Parathyroid adenoma (tissue), 2 donors: Measurements from ENCODE around the gene TBC1D22A.

Experiments used
- H2AFZ ChIP-seq: fragments of 300-600 bp; sonication (generic); one replicate; pipeline ENCODE4 v1.7.0; 2017; ENCODE audit warnings: antibody characterized with exemption, mild to moderate bottlenecking
- H3K27ac ChIP-seq: fragments of 300-600 bp; sonication (generic); one replicate; pipeline ENCODE4 v1.7.0; 2017
- H3K27me3 ChIP-seq: fragments of 300-600 bp; sonication (generic); one replicate; pipeline ENCODE4 v1.7.0; 2017; ENCODE audit warnings: low read length; ENCODE audit not compliant: control insufficient read depth, insufficient read depth
- H3K36me3 ChIP-seq: fragments of 300-600 bp; sonication (generic); one replicate; pipeline ENCODE4 v1.7.0; 2017; ENCODE audit warnings: low read length; ENCODE audit not compliant: control insufficient read depth, insufficient read depth
- H3K4me1 ChIP-seq: fragments of 300-600 bp; sonication (generic); one replicate; pipeline ENCODE4 v1.7.0; 2017; ENCODE audit warnings: control low read depth
- H3K4me2 ChIP-seq: fragments of 300-600 bp; sonication (generic); one replicate; pipeline ENCODE4 v1.7.0; 2017; ENCODE audit warnings: low read length
- H3K4me3 ChIP-seq: fragments of 300-600 bp; sonication (generic); one replicate; pipeline ENCODE4 v1.7.0; 2017; ENCODE audit warnings: low read depth, low read length
- H3K79me2 ChIP-seq: fragments of 300-600 bp; sonication (generic); one replicate; pipeline ENCODE4 v1.7.0; 2017; ENCODE audit warnings: control low read depth
- H3K9ac ChIP-seq: fragments of 300-600 bp; sonication (generic); one replicate; pipeline ENCODE4 v1.7.0; 2017; ENCODE audit warnings: mild to moderate bottlenecking
- H3K9me3 ChIP-seq: fragments of 300-600 bp; sonication (generic); one replicate; pipeline ENCODE4 v1.7.0; 2017; ENCODE audit warnings: low read length; ENCODE audit not compliant: control insufficient read depth
- TF ChIP-seq, protein P1 (sequence below): fragments of 300-600 bp; sonication (generic); IDR thresholded peaks from one replicate; pipeline ENCODE4 v1.7.0; 2017; ENCODE audit warnings: antibody characterized with exemption, mild to moderate bottlenecking
- donor health status: primary hyperparathyroidism.

The TBC1D22A gene

DNA sequence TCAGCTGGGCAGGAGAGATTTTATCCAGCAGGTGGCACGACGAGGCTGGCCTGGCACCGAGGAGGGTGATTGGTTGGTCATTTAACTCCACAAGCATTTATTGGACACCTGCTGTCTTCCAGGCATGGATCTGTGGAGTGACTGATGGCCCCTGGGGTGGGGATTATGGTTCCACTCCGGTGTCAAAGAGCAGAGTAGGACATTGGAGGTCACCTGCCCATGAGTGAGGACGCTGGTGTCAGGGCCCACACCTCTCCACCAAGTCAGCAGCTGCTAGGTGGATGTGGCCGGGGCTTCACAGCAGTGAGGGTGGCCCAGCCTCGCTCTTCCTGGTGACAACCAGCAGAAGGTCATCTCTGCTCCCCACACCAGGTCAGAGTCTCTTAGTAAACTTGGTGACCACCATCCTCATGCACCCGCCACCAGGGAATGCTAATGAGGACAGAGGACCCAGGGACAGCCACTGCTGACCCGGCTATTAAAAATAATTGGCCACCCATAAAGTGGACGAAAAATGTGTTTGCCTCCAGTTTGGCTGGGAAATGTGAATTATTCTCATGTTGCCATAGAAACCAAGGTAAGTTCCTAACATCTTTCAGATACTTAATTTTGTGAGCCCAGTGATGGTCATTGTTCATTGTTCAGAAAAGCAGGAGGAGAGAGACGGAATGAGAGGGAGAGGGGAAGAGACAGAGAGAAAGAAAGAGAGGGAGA is 428.7 kb downstream of the TBC1D22A start:
- H3K9ac ChIP-seq = no peak overlapping the region
- TF ChIP-seq, protein P1, sequence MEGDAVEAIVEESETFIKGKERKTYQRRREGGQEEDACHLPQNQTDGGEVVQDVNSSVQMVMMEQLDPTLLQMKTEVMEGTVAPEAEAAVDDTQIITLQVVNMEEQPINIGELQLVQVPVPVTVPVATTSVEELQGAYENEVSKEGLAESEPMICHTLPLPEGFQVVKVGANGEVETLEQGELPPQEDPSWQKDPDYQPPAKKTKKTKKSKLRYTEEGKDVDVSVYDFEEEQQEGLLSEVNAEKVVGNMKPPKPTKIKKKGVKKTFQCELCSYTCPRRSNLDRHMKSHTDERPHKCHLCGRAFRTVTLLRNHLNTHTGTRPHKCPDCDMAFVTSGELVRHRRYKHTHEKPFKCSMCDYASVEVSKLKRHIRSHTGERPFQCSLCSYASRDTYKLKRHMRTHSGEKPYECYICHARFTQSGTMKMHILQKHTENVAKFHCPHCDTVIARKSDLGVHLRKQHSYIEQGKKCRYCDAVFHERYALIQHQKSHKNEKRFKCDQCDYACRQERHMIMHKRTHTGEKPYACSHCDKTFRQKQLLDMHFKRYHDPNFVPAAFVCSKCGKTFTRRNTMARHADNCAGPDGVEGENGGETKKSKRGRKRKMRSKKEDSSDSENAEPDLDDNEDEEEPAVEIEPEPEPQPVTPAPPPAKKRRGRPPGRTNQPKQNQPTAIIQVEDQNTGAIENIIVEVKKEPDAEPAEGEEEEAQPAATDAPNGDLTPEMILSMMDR = no peak

DNA sequence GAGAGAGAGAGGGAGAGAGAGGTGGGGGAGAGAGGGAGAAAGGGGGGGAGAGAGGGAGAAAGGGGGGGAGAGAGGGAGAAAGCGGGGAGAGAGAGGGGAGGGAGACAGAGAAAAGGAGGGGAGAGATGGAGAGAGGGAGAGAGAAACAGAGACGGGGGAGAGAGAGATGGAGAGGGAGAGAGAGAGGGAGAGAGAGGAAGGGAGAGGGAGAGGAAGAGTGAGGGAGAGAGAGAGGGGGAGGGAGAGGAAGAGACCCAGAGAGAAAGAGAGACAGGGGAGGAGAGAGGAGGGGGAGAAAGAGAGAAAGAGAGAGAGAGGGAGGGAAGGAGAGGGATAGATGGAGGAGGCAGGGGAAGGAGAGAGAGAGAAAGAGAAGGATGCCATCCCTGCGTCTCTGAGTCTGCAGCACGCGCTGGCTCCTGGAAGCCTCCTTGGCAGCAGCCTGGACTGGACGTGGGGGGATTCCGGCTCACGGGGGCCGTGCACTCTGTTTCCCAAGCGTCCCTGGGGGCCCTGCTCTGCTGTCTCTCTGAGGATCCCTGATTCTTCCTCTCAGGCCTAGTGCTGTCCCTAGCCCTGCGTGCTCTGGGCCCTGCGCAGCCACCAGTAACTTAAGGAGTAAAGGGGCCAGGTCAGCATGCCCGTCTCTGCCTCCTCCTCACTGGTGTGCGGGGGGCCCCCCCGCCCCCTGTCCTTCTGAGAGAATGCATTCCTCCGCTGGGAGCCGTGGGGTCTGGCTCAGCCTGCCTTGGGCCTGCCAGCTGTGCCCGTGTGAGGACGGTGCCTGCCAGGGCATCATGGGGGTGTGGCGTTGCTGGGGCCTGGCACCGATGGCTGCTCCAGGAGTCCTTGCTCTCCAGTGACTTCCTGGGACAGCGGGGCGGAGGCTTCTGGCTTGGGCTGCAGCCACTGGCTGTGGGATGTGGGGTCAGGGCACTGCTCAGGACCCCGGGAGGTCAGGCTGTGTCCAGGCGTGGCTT is 429.5 kb downstream of the TBC1D22A start:
- TF ChIP-seq, protein P1 = no peak
- Histone ChIP-seq H3K27me3 (no peaks in the 10 kb centered on the region), H3K4me1 (no peaks in the 10 kb centered on the region), H3K79me2 (no peaks in the 10 kb centered on the region), H3K4me2 (no peak overlapping the region), H3K27ac (no peak overlapping the region), H3K9me3 (no peaks in the 10 kb centered on the region), H3K4me3 (no peak overlapping the region), H3K36me3 (no peaks in the 10 kb centered on the region), H2AFZ (no peak overlapping the region), H3K9ac (no peak overlapping the region)

More for the DNA sequence above, 428.7 kb downstream of the TBC1D22A start:
- H3K4me1 ChIP-seq = no peaks in the 10 kb centered on the region
- no peaks in the 10 kb centered on the region for H3K9me3 ChIP-seq
- no peak overlapping the region for H2AFZ ChIP-seq
- H3K27ac ChIP-seq = no peak overlapping the region
- H3K79me2 ChIP-seq = no peaks in the 10 kb centered on the region
- H3K27me3 ChIP-seq = no peaks in the 10 kb centered on the region
- H3K4me2 ChIP-seq = no peak overlapping the region
- H3K36me3 ChIP-seq = no peaks in the 10 kb centered on the region
- H3K4me3 ChIP-seq = no peak overlapping the region

DNA sequence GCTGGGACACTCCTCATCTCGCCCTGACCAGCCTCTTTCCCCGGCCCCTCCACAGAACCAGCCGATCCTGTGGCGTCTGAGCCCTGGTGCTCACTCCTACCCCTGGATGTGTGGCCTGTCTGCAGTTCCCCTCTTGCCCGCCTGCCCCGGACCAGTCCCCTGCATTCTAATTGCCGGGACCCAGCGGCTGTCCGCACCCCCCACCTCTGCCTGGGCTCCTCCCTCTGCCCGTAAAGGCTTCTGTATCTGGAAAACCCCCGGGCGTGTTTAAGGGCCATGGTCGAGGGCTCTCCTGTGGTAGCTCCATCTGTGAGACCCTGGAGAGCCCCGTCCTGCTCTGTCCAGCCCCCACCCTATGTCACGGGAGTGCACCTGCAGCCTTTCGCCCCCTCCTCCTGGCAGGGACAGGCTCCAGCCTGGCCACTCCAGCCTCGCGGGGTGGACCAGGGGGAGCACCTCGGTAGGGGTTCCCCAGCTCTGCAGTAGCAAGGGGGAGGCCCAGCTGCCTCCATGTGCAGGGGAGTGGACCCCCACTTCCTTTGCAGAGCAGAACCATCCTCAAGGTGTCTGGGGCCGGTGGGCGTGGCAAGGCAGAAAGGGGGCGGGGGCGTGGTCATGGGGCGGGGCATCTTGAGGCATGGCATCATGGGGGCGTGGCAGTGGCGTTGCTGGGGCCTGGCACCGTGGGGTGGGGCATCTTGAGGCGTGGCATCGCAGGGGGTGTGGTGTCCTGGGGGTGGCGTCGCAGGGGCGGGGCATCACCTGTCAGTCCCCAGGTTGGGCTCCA is 430.4 kb downstream of the TBC1D22A start:
- H3K9me3 ChIP-seq = no peaks in the 10 kb centered on the region
- H3K4me1 ChIP-seq = no peaks in the 10 kb centered on the region
- TF ChIP-seq, protein P1 = no peak
- no peak overlapping the region for H3K4me2 ChIP-seq
- no peaks in the 10 kb centered on the region for H3K79me2 ChIP-seq
- no peak overlapping the region for H2AFZ ChIP-seq
- H3K36me3 ChIP-seq = no peaks in the 10 kb centered on the region
- H3K27me3 ChIP-seq = no peaks in the 10 kb centered on the region
- H3K27ac ChIP-seq = no peak overlapping the region
- H3K9ac ChIP-seq = no peak overlapping the region
- H3K4me3 ChIP-seq = no peak overlapping the region

DNA sequence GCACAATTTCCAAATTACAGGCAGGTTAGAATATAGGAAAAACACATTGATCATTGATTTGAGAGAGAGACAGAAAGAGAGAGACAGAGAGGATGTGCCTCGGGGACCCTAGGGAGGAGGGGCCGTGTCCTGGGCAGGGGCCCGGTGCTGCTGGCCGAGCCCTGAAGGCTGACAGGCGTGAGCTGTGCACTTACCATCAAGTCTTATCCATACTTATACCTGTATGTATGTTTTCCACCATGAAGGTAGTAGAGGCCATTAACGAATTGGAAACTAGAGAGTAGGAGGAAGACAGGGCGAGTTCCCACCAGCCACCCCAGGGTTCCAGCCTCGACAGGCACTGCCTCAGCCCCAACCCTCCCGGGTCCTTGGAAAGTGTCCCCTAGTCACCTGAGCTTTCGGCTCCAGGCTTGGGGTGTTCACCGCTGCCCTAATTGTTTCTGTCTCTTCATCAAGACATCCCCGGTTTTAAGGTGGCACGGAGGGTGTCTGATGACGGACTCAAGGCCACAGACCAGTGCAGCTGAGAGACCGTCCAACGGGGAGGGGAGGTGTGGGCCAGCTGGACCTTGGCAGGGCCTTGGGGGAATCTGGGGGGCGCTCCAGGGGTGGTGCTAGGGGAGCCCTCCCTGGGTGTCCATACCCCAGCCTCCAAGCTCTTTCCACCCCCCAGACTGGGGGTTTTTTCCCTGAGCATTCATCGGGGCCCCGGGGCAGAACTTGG is 431.3 kb downstream of the TBC1D22A start:
- H3K27ac ChIP-seq = no peak overlapping the region
- H3K79me2 ChIP-seq = no peaks in the 10 kb centered on the region
- no peaks in the 10 kb centered on the region for H3K9me3 ChIP-seq
- H3K4me1 ChIP-seq = no peaks in the 10 kb centered on the region
- no peak overlapping the region for H3K4me3 ChIP-seq
- no peaks in the 10 kb centered on the region for H3K27me3 ChIP-seq
- H3K4me2 ChIP-seq = no peak overlapping the region
- H3K36me3 ChIP-seq = no peaks in the 10 kb centered on the region
- TF ChIP-seq, protein P1 = no peak
- no peak overlapping the region for H2AFZ ChIP-seq
- H3K9ac ChIP-seq = no peak overlapping the region
